HCT116 (cell line): Measurements from ENCODE around the gene RPS27.

Experiments
- EGR1 ChIP-seq: IDR thresholded peaks from 2 replicates; pipeline ENCODE4 v1.6.1; 2012; ENCODE audit warnings: low read depth
- POLR2A ChIP-seq: IDR thresholded peaks from 2 replicates; pipeline ENCODE4 v1.7.0; 2011; ENCODE audit warnings: borderline replicate concordance; ENCODE audit not compliant: insufficient read depth, insufficient read length; ENCODE audit errors: extremely low read depth
- ZFX ChIP-seq: fragments of 450-650 bp; IDR thresholded peaks from 2 replicates; pipeline ENCODE4 v1.6.1; 2017
- TF ChIP-seq, protein P1 (sequence below), 3 experiments: fragments of 200-600 bp in 1 of 3; sonication (generic) in 1 of 3; IDR thresholded peaks in 2 of 3; conservative IDR thresholded peaks in 1 of 3; 2 replicates each; pipeline ENCODE4 v1.5.1; 2012 to 2017; ENCODE audit warnings: low read depth in 2 of 3, low read length in 2 of 3, antibody characterized with exemption in 1 of 3, borderline replicate concordance in 1 of 3, control low read depth in 1 of 3, mild to moderate bottlenecking in 1 of 3, mixed read lengths in 1 of 3, mixed run types in 1 of 3, moderate library complexity in 1 of 3; ENCODE audit not compliant: insufficient read depth in 1 of 3

DNA sequence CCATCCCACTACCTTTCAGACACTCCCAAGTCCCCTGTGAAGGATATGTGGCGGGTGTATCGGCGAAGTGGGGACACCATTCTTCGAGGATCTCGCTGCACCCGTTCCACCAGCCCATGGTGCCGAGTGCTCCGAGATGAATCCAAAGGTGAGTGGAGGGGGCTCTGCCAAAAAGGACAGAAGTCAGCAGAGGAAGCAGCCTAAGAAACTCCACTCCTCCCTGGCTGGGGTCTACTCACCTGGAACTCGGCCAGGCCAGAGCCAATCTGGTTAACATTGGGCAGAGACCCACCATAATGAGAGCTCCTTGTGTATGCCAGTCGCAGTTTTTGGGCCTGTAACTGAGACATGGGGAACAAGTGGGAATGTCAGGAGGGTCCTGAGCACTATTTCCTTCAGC lies 35.7 kb upstream of the RPS27 start:
- TF ChIP-seq EGR1 (no peak), POLR2A (no peak), ZFX (no peak)
- TF ChIP-seq, protein P1, sequence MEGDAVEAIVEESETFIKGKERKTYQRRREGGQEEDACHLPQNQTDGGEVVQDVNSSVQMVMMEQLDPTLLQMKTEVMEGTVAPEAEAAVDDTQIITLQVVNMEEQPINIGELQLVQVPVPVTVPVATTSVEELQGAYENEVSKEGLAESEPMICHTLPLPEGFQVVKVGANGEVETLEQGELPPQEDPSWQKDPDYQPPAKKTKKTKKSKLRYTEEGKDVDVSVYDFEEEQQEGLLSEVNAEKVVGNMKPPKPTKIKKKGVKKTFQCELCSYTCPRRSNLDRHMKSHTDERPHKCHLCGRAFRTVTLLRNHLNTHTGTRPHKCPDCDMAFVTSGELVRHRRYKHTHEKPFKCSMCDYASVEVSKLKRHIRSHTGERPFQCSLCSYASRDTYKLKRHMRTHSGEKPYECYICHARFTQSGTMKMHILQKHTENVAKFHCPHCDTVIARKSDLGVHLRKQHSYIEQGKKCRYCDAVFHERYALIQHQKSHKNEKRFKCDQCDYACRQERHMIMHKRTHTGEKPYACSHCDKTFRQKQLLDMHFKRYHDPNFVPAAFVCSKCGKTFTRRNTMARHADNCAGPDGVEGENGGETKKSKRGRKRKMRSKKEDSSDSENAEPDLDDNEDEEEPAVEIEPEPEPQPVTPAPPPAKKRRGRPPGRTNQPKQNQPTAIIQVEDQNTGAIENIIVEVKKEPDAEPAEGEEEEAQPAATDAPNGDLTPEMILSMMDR (IDR thresholded peaks at IDR 0.05 in 2 of 3, conservative IDR thresholded peaks at IDR 0.05 in 1 of 3; ENCODE audit: borderline replicate concordance in 1 of 3, insufficient read depth in 1 of 3, low read depth in 2 of 3, low read length in 2 of 3), result no peak
